ENCODE measurements around the gene ATF5. TPM values are rescaled to one million over a fixed set of nuclear protein-coding genes. Genes with fewer than 3 reads are reported as not detected.

The ATF5 gene
- total and polyA plus RNA-seq, 2 of the 8 experiments (the other 6 are each of a cell fraction or from before 2014, with no cell fraction given): 6.2 to 13.1 TPM

DNA sequence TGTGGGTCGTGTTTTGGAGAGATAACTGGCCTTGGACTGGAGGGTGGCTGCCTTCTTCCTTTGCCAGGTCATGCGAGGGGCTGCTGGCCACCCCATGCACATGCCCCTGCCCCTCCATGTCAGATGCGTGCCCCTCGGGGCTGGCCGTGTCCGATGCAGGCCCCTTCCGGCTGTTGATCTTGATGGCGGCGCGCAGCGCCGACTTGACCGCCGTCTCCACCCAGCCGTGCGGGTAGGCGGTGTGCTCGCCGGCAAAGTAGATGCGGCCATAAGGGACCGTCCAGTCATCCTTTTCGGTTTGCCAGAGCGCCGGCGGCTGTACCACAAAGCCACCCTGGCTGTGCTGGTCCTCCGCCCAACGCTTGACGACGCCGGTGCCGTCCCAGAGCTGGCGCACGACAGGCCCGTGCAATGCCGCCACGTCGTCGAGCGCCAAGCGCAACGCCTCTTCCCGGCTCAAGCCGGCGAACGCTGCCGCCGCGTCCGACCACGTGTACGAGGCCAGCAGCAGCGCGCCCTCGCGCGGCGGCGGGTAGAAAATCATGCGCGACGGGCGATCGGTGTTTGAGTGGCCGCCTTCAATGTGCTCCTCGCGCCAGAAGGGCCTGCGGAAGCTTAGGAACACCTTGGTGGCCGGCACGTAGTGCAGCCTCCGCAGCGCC, 39.2 kb upstream of the ATF5 start (continued):
- no peak for TF ChIP-seq CBX8 (IDR thresholded peaks at IDR 0.05; ENCODE audit: borderline replicate concordance, low read depth, low read length)
- TF ChIP-seq YY1 (IDR thresholded peaks at IDR 0.05; ENCODE audit: low read depth, low read length): no peak; the same call in 1 of the 2 replicates
- TF ChIP-seq RAD21 (IDR thresholded peaks at IDR 0.05 in 1 of 2, conservative IDR thresholded peaks at IDR 0.05 in 1 of 2; ENCODE audit: low read depth in 2 of 2, low read length in 2 of 2): peak; percentile 18 to 45; a peak in 3 of 4 replicates
- no peak for TF ChIP-seq BCL11A (IDR thresholded peaks at IDR 0.05; ENCODE audit: low read depth in 2 of 2, low read length in 2 of 2)
- TF ChIP-seq, protein P1, sequence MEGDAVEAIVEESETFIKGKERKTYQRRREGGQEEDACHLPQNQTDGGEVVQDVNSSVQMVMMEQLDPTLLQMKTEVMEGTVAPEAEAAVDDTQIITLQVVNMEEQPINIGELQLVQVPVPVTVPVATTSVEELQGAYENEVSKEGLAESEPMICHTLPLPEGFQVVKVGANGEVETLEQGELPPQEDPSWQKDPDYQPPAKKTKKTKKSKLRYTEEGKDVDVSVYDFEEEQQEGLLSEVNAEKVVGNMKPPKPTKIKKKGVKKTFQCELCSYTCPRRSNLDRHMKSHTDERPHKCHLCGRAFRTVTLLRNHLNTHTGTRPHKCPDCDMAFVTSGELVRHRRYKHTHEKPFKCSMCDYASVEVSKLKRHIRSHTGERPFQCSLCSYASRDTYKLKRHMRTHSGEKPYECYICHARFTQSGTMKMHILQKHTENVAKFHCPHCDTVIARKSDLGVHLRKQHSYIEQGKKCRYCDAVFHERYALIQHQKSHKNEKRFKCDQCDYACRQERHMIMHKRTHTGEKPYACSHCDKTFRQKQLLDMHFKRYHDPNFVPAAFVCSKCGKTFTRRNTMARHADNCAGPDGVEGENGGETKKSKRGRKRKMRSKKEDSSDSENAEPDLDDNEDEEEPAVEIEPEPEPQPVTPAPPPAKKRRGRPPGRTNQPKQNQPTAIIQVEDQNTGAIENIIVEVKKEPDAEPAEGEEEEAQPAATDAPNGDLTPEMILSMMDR (IDR thresholded peaks at IDR 0.05; ENCODE audit: control extremely low read depth in 1 of 3, insufficient read depth in 1 of 3, low read depth in 1 of 3, low read length in 3 of 3): peak; percentile 77 to 94 (median 87)
- TF ChIP-seq, protein P2, sequence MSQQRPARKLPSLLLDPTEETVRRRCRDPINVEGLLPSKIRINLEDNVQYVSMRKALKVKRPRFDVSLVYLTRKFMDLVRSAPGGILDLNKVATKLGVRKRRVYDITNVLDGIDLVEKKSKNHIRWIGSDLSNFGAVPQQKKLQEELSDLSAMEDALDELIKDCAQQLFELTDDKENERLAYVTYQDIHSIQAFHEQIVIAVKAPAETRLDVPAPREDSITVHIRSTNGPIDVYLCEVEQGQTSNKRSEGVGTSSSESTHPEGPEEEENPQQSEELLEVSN (IDR thresholded peaks at IDR 0.05): peak; percentile 100
- no peak for TF ChIP-seq SAP30 (IDR thresholded peaks at IDR 0.05; ENCODE audit: insufficient read depth, insufficient replicate concordance, low read length)
- peak; percentile 41 to 81; a peak in 3 of 4 replicates for TF ChIP-seq SIN3A (conservative IDR thresholded peaks at IDR 0.05 in 1 of 2, IDR thresholded peaks at IDR 0.05 in 1 of 2; ENCODE audit: low read depth in 1 of 2, low read length in 2 of 2)

All from H1 (cell line).